GM12878 (cell line): ENCODE results near the gene RAMACL. TPM values are rescaled to one million over a fixed set of nuclear protein-coding genes. Genes with fewer than 3 reads are reported as not detected.

ENCODE experiments used
- ATAC-seq: fragments of 200-7000 bp; cut with Tn5 transposase; 3 replicates; pipeline ENCODE4 v1.9.1; 2020; ENCODE audit warnings: mild to moderate bottlenecking, moderate library complexity
- BruUV-seq: library from RNA; stranded (reverse); fragments of 400-500 nt; replicated peaks from 2 replicates; lab custom pipeline; 2021; lab: Mats Ljungman, UMichigan
- CTCF ChIA-PET: fragments of 300-600 bp; sonication (Branson Sonifier 250); formaldehyde crosslinking; extraction: SDS; loops from one replicate; lab custom pipeline; 2021; ENCODE audit warnings: inconsistent platforms; lab: Yijun Ruan, JAX
- POLR2A ChIA-PET: fragments of 350-600 bp; formaldehyde crosslinking; extraction: SDS; loops from one replicate; lab custom pipeline; 2021; ENCODE audit warnings: inconsistent platforms; lab: Charles Lee
- RAD21 ChIA-PET: fragments of 300-600 bp; sonication (Branson Sonifier 250); formaldehyde crosslinking; loops from one replicate; lab custom pipeline; 2023; ENCODE audit warnings: antibody characterized with exemption; ENCODE audit not compliant: unreplicated experiment; lab: Charles Lee
- SMC1A ChIA-PET: fragments of 300-600 bp; sonication (Branson Sonifier 250); formaldehyde crosslinking; loops from one replicate; lab custom pipeline; 2023; ENCODE audit not compliant: unreplicated experiment, uncharacterized antibody; lab: Charles Lee
- DNase-seq: peaks from one replicate; pipeline ENCODE4 v3.0.0-alpha.2; 2011; ENCODE audit warnings: low read depth, low spot score
- FAIRE-seq: peaks from 3 replicates; lab custom pipeline; 2011; peaks lifted over from hg19 to GRCh38; lab: Jason Lieb, UNC
- H2AFZ ChIP-seq: 2 replicates; pipeline ENCODE4 v1.6.0; 2011; ENCODE audit warnings: low read depth, low read length, control low read depth; ENCODE audit not compliant: control insufficient read depth
- H3K27ac ChIP-seq: 2 replicates; pipeline ENCODE4 v1.5.1; 2011; ENCODE audit warnings: control low read depth; ENCODE audit not compliant: control insufficient read depth, insufficient read depth
- H3K27me3 ChIP-seq, 2 experiments: replicated peaks in 1 of 2; 2 replicates each; pipeline versions ENCODE4 v1.6.0 to v1.6.1; 2011; ENCODE audit warnings: low read length in 1 of 2; ENCODE audit not compliant: control insufficient read depth in 2 of 2, insufficient read depth in 2 of 2
- H3K36me3 ChIP-seq, 2 experiments: 2 replicates each; pipeline ENCODE4 v1.5.1; 2011; ENCODE audit warnings: low read length in 1 of 2; ENCODE audit not compliant: control insufficient read depth in 2 of 2, insufficient read depth in 2 of 2
- H3K4me1 ChIP-seq: 2 replicates; pipeline ENCODE4 v1.6.1; 2011; ENCODE audit warnings: mild to moderate bottlenecking, low read length, moderate library complexity, mixed read lengths; ENCODE audit not compliant: control insufficient read depth, insufficient read depth
- H3K4me2 ChIP-seq: 2 replicates; pipeline ENCODE4 v1.6.0; 2011; ENCODE audit warnings: control low read depth; ENCODE audit not compliant: control insufficient read depth, insufficient read depth
- H3K4me3 ChIP-seq: fragments of 200-600 bp; sonication (generic); 2 replicates; pipeline ENCODE4 v1.5.1; 2016
- H3K79me2 ChIP-seq: 2 replicates; pipeline ENCODE4 v1.6.0; 2011; ENCODE audit warnings: low read length; ENCODE audit not compliant: control insufficient read depth, insufficient read depth
- H3K9ac ChIP-seq: 2 replicates; pipeline ENCODE4 v1.8.0; 2011; ENCODE audit warnings: low read length, control low read depth, mixed read lengths; ENCODE audit not compliant: control insufficient read depth, insufficient read depth
- H3K9me3 ChIP-seq: replicated peaks from 3 replicates; pipeline ENCODE4 v1.5.1; 2011; ENCODE audit warnings: mild to moderate bottlenecking, low read length; ENCODE audit not compliant: control insufficient read depth, insufficient read depth
- H4K20me1 ChIP-seq: 2 replicates; pipeline ENCODE4 v1.6.0; 2011; ENCODE audit not compliant: control insufficient read depth, insufficient read depth
- BMI1 ChIP-seq: fragments of 450-650 bp; IDR thresholded peaks from 2 replicates; pipeline ENCODE4 v1.6.1; 2016; ENCODE audit warnings: mild to moderate bottlenecking, moderate library complexity, borderline replicate concordance
- CBFB ChIP-seq: IDR thresholded peaks from 2 replicates; pipeline ENCODE4 v1.6.1; 2016; ENCODE audit warnings: antibody characterized with exemption, low read depth
- DPF2 ChIP-seq: fragments of 450-650 bp; IDR thresholded peaks from 2 replicates; pipeline ENCODE4 v1.6.1; 2017; ENCODE audit warnings: mild to moderate bottlenecking
- E2F4 ChIP-seq: IDR thresholded peaks from 2 replicates; pipeline ENCODE4 v1.6.1; 2012; ENCODE audit warnings: low read depth, low read length, improper control_type of control experiment
- E4F1 ChIP-seq: fragments of 450-650 bp; IDR thresholded peaks from 2 replicates; pipeline ENCODE4 v1.6.1; 2018; ENCODE audit warnings: borderline replicate concordance, mild to moderate bottlenecking; ENCODE audit not compliant: partially characterized antibody
- EGR1 ChIP-seq, 2 experiments: IDR thresholded peaks; 1 replicate in 1 of 2; 2 replicates in 1 of 2; pipeline ENCODE4 v1.6.1; 2011 to 2012; ENCODE audit warnings: low read depth in 2 of 2, low read length in 2 of 2, borderline replicate concordance in 1 of 2, mild to moderate bottlenecking in 1 of 2, moderate library complexity in 1 of 2
- ESRRA ChIP-seq: IDR thresholded peaks from 2 replicates; pipeline ENCODE4 v1.6.1; 2012; ENCODE audit warnings: mild to moderate bottlenecking, low read length, improper control_type of control experiment
- IKZF1 ChIP-seq: fragments of 450-650 bp; conservative IDR thresholded peaks from 2 replicates; pipeline ENCODE4 v1.6.1; 2017; ENCODE audit warnings: antibody characterized with exemption, mild to moderate bottlenecking
- IKZF2 ChIP-seq, 2 experiments: fragments of 450-650 bp; IDR thresholded peaks; 2 replicates each; pipeline ENCODE4 v1.6.1; 2017; ENCODE audit warnings: mild to moderate bottlenecking in 2 of 2, moderate library complexity in 2 of 2
- JUND ChIP-seq: IDR thresholded peaks from 2 replicates; pipeline ENCODE4 v1.6.1; 2012; ENCODE audit warnings: low read depth, mild to moderate bottlenecking, low read length, improper control_type of control experiment, moderate library complexity
- LARP7 ChIP-seq: fragments of 450-650 bp; IDR thresholded peaks from 2 replicates; pipeline ENCODE4 v1.6.1; 2017; ENCODE audit warnings: mild to moderate bottlenecking
- NFYA ChIP-seq: IDR thresholded peaks from 2 replicates; pipeline ENCODE4 v1.6.1; 2011; ENCODE audit warnings: low read depth, mild to moderate bottlenecking, low read length, improper control_type of control experiment, borderline replicate concordance
- RB1 ChIP-seq: fragments of 450-650 bp; formaldehyde crosslinking; IDR thresholded peaks from 2 replicates; pipeline ENCODE4 v1.6.1; 2017; ENCODE audit warnings: mild to moderate bottlenecking, borderline replicate concordance
- RBBP5 ChIP-seq: fragments of 200-600 bp; sonication (generic); conservative IDR thresholded peaks from 2 replicates; pipeline ENCODE4 v1.6.1; 2016
- RUNX3 ChIP-seq: IDR thresholded peaks from 2 replicates; pipeline ENCODE4 v1.6.1; 2012; ENCODE audit warnings: low read length, inconsistent platforms
- SMAD5 ChIP-seq: IDR thresholded peaks from 2 replicates; pipeline ENCODE4 v1.6.1; 2016; ENCODE audit warnings: antibody characterized with exemption, low read depth
- WGBS: methylation state at CpG from one replicate; pipeline ENCODE4 v1.1.6; 2016; ENCODE audit warnings: low lambda C conversion rate; ENCODE audit not compliant: insufficient replicate concordance, insufficient coverage; ENCODE audit errors: missing lambda C conversion rate; 5-methylcytosine and 5-hydroxymethylcytosine counted together
- in situ Hi-C: fragments of 300-500 bp; cut with MboI; formaldehyde crosslinking; loops from 9 replicates; pipeline ENCODE4 v1.14.3; 2018; ENCODE audit warnings: mixed read lengths
- intact Hi-C: fragments of 100-400 bp; cut with micrococcal nuclease; formaldehyde crosslinking; loops from one replicate; pipeline ENCODE4 v1.14.2; 2022; ENCODE audit not compliant: unreplicated experiment
- polyA plus RNA-seq, 11 experiments: library from polyadenylated mRNA; depleted of rRNA in 4 of 11; unstranded in 6 of 11; stranded (reverse) in 5 of 11; fragments of >200 nt; fragmentation: Nextera tagmentation in 4 of 11; fragmentation: Illumina TruSeq in 1 of 11; extraction: Ambion mirVana in 4 of 11; extraction: Trizol in 1 of 11; gene quantifications; 1 replicate in 1 of 11; 2 replicates in 10 of 11; pipeline versions ENCODE4 v1.2.1 to v1.2.3, GENCODE V29; 2011 to 2016; ENCODE audit warnings: inconsistent platforms in 2 of 11, missing spikeins in 2 of 11, low read depth in 1 of 11
- total RNA-seq, 4 experiments: library from RNA; depleted of rRNA in 3 of 4; stranded (reverse); fragments of >200 nt in 3 of 4; fragmentation: Illumina TruSeq in 1 of 4; extraction: Trizol in 1 of 4; gene quantifications; 2 replicates each; pipeline versions ENCODE4 v1.2.1 to v1.2.3, GENCODE V29; 2013 to 2021

The RAMACL gene
- total and polyA plus RNA-seq, 10 of the 15 experiments (the other 5 are each of a cell fraction or from before 2014, with no cell fraction given): 0.09 to 1.3 (median 0.31) TPM; not detected in 1

GRCh38 chr6:166627875-166628801 lies 41.7 kb upstream of the RAMACL start:
- FAIRE-seq: peak; percentile 66
- H3K4me1 ChIP-seq: peaks cover 17% of the 10 kb centered on the region
- peak overlapping the region; percentile 42 for H3K27ac ChIP-seq
- DNase-seq: no peak
- peak; percentile 31 for ATAC-seq
- no peaks in the 10 kb centered on the region for H4K20me1 ChIP-seq
- ChIA-PET RAD21 (interaction anchor here (0.6 to 1.0 kb wide), 4 partner anchors 27 to 159 kb away, joined by 4 to 8 read pairs (median 4); no protein-coding TSS in a partner anchor), POLR2A (interaction anchor here (0.5 to 1.0 kb wide), 3 partner anchors 42 to 591 kb away, joined by 3 read pairs; partner anchors contain the start of gene RAMACL), CTCF (interaction anchor here (1.0 kb wide), 1 partner anchor 227 kb away, joined by 3 read pairs; no protein-coding TSS in a partner anchor), SMC1A (no interaction called here)
- H2AFZ ChIP-seq: peak overlapping the region; percentile 78
- intact Hi-C loops (loop anchor here (2.0 kb wide), 1 partner anchor 39 kb away; no protein-coding TSS in a partner anchor), in situ Hi-C loops (no loop called here)
- H3K79me2 ChIP-seq: no peaks in the 10 kb centered on the region; the same call in 1 of the 2 replicates
- H3K9me3 ChIP-seq: no peaks in the 10 kb centered on the region
- H3K4me3 ChIP-seq: peak overlapping the region; percentile 86
- BruUV-seq: no TSS peak
- TF ChIP-seq RB1: no peak
- no peak for TF ChIP-seq SMAD5
- TF ChIP-seq IKZF2 (IDR thresholded peaks at IDR 0.05): 0 out of 4 replicates have a peak, but pooled peaks of 1 of the 2 experiments have one; percentile 19
- TF ChIP-seq NFYA: no peak
- TF ChIP-seq RBBP5: no peak
- no peak for TF ChIP-seq RUNX3
- no peak for TF ChIP-seq E2F4
- peak; percentile 30; the same call in 1 of the 2 replicates for TF ChIP-seq IKZF1
- 0 out of 2 replicates have a peak, but pooled peaks have one; percentile 20 for TF ChIP-seq DPF2
- TF ChIP-seq LARP7: peak; percentile 24; the same call in 1 of the 2 replicates
- TF ChIP-seq CBFB: no peak
- TF ChIP-seq EGR1 (IDR thresholded peaks at IDR 0.05; ENCODE audit: borderline replicate concordance in 1 of 2, low read depth in 2 of 2, low read length in 2 of 2): no peak
- no peak for TF ChIP-seq ESRRA
- no peak for TF ChIP-seq JUND
- 0 out of 2 replicates have a peak, but pooled peaks have one; percentile 14 for TF ChIP-seq BMI1
- TF ChIP-seq E4F1: no peak
- no peaks in the 10 kb centered on the region for H3K36me3 ChIP-seq
- H3K27me3 ChIP-seq: peaks cover 3 to 6% of the 10 kb centered on the region in 2 experiments; a peak in 2 of 4 replicates
- H3K4me2 ChIP-seq: peak overlapping the region; percentile 96
- H3K9ac ChIP-seq: peak overlapping the region; percentile 51; the same call in 1 of the 2 replicates
- WGBS: 2% methylated on average over 61 of the region's 61 CpGs
